GM23338 (cell line): Measurements from ENCODE around the gene TMEM134. TPM values are rescaled to one million over a fixed set of nuclear protein-coding genes. Genes with fewer than 3 reads are reported as not detected.

Experiments
- ATAC-seq: fragments of 200-7000 bp; cut with Tn5 transposase; 3 replicates; pipeline ENCODE4 v1.9.1; 2020
- DNase-seq: peaks from one replicate; pipeline ENCODE4 v3.0.0-alpha.2; 2015; ENCODE audit warnings: low spot score
- H2AFZ ChIP-seq: fragments of 200-600 bp; sonication (generic); 2 replicates; pipeline ENCODE4 v1.8.0; 2016; ENCODE audit warnings: antibody characterized with exemption, mild to moderate bottlenecking, moderate library complexity
- H3F3A ChIP-seq: fragments of 200-600 bp; sonication (generic); replicated peaks from 2 replicates; pipeline ENCODE4 v1.8.0; 2017; ENCODE audit warnings: antibody characterized with exemption, mixed run types, low read depth
- H3K27ac ChIP-seq: fragments of 200-600 bp; sonication (generic); 2 replicates; pipeline ENCODE4 v1.6.1; 2016; ENCODE audit warnings: low read depth
- H3K27me3 ChIP-seq: fragments of 200-600 bp; sonication (generic); 2 replicates; pipeline ENCODE4 v1.8.0; 2016; ENCODE audit warnings: mild to moderate bottlenecking, mixed run types, moderate library complexity; ENCODE audit not compliant: insufficient read depth
- H3K36me3 ChIP-seq: fragments of 200-600 bp; sonication (generic); 2 replicates; pipeline ENCODE4 v1.8.0; 2016; ENCODE audit warnings: mild to moderate bottlenecking; ENCODE audit not compliant: insufficient read depth
- H3K4me1 ChIP-seq: fragments of 200-600 bp; sonication (generic); 2 replicates; pipeline ENCODE4 v1.8.0; 2016; ENCODE audit warnings: mild to moderate bottlenecking, moderate library complexity; ENCODE audit not compliant: insufficient read depth
- H3K4me2 ChIP-seq: fragments of 200-600 bp; sonication (generic); 2 replicates; pipeline ENCODE4 v1.7.1; 2017; ENCODE audit warnings: mixed run types
- H3K4me3 ChIP-seq: fragments of 200-600 bp; sonication (generic); 2 replicates; pipeline ENCODE4 v1.6.1; 2016; ENCODE audit warnings: mixed run types
- H3K79me2 ChIP-seq: fragments of 200-600 bp; sonication (generic); replicated peaks from 2 replicates; pipeline ENCODE4 v1.8.0; 2017; ENCODE audit warnings: mild to moderate bottlenecking; ENCODE audit not compliant: insufficient read depth
- H3K9me2 ChIP-seq: fragments of 200-600 bp; sonication (generic); 2 replicates; pipeline ENCODE4 v1.8.0; 2017; ENCODE audit not compliant: insufficient read depth
- H4K20me1 ChIP-seq: fragments of 200-600 bp; sonication (generic); replicated peaks from 2 replicates; pipeline ENCODE4 v1.8.0; 2017; ENCODE audit warnings: mild to moderate bottlenecking; ENCODE audit not compliant: insufficient read depth
- H3K27ac Mint-ChIP-seq: 2 replicates; pipeline ENCODE4 v1.8.0; 2020; ENCODE audit warnings: inconsistent platforms, mild to moderate bottlenecking, moderate library complexity, mixed read lengths
- H3K27me3 Mint-ChIP-seq: 3 replicates; pipeline ENCODE4 v1.8.0; 2022; ENCODE audit warnings: low read depth, mild to moderate bottlenecking, moderate library complexity, mixed read lengths, inconsistent platforms; ENCODE audit not compliant: insufficient read depth, poor library complexity
- H3K36me3 Mint-ChIP-seq: 3 replicates; pipeline ENCODE4 v1.8.0; 2021; ENCODE audit warnings: low read depth, mild to moderate bottlenecking, inconsistent platforms, moderate library complexity, mixed read lengths
- H3K4me1 Mint-ChIP-seq: 3 replicates; pipeline ENCODE4 v1.8.0; 2020; ENCODE audit warnings: mild to moderate bottlenecking, inconsistent platforms, mixed read lengths
- H3K4me3 Mint-ChIP-seq: 3 replicates; pipeline ENCODE4 v1.8.0; 2021; ENCODE audit warnings: moderate library complexity, mild to moderate bottlenecking, inconsistent platforms, mixed read lengths
- H3K9me3 Mint-ChIP-seq: 3 replicates; pipeline ENCODE4 v1.8.0; 2020; ENCODE audit warnings: moderate library complexity, mild to moderate bottlenecking, inconsistent platforms, mixed read lengths
- CREB1 ChIP-seq: fragments of 250-450 bp; sonication (Bioruptor Pico); IDR thresholded peaks from 2 replicates; pipeline ENCODE4 v1.5.0; 2020; ENCODE audit warnings: low read depth, mild to moderate bottlenecking, moderate library complexity
- CTCF ChIP-seq, 2 experiments: fragments of 200-600 bp in 1 of 2; sonication (generic) in 1 of 2; conservative IDR thresholded peaks; 2 replicates each; pipeline versions ENCODE4 v1.5.1 to v1.6.1; 2016 to 2017; ENCODE audit warnings: antibody characterized with exemption in 2 of 2, low read depth in 2 of 2, mild to moderate bottlenecking in 2 of 2, moderate library complexity in 1 of 2
- ETS1 ChIP-seq: IDR thresholded peaks from 2 replicates; pipeline ENCODE4 v1.6.1; 2016; ENCODE audit warnings: antibody characterized with exemption
- EZH2 ChIP-seq: fragments of 200-600 bp; sonication (generic); IDR thresholded peaks from one replicate; pipeline ENCODE4 v1.8.0; 2017; ENCODE audit warnings: antibody characterized with exemption, mild to moderate bottlenecking, low read depth; ENCODE audit not compliant: unreplicated experiment
- EZH2phosphoT487 ChIP-seq: fragments of 200-600 bp; sonication (generic); IDR thresholded peaks from one replicate; pipeline ENCODE4 v1.8.1; 2018; ENCODE audit warnings: antibody characterized with exemption; ENCODE audit not compliant: unreplicated experiment
- NANOG ChIP-seq: IDR thresholded peaks from 2 replicates; pipeline ENCODE4 v1.6.1; 2016; ENCODE audit warnings: antibody characterized with exemption, borderline replicate concordance
- POLR2AphosphoS5 ChIP-seq: IDR thresholded peaks from 2 replicates; pipeline ENCODE4 v1.6.1; 2016; ENCODE audit warnings: antibody characterized with exemption, low read depth
- STAT1 ChIP-seq: IDR thresholded peaks from one replicate; pipeline ENCODE4 v1.6.1; 2016; ENCODE audit warnings: antibody characterized with exemption; ENCODE audit not compliant: unreplicated experiment
- ZNF114 ChIP-seq: fragments of 250-450 bp; sonication (Bioruptor Pico); IDR thresholded peaks from 2 replicates; pipeline ENCODE4 v1.5.0; 2020; ENCODE audit warnings: mild to moderate bottlenecking, moderate library complexity
- ZNF331 ChIP-seq: fragments of 250-450 bp; sonication (Bioruptor Pico); IDR thresholded peaks from 2 replicates; pipeline ENCODE4 v1.5.0; 2020; ENCODE audit warnings: low read depth, mild to moderate bottlenecking, moderate library complexity
- polyA plus RNA-seq: library from polyadenylated mRNA; unstranded; fragments of >200 nt; fragmentation: Nextera tagmentation; extraction: Ambion mirVana; gene quantifications from 2 replicates; pipeline ENCODE4 v1.2.1, GENCODE V29; 2016
- total RNA-seq: library from RNA; depleted of rRNA; stranded (reverse); fragments of >200 nt; shearing (Covaris generic); gene quantifications from 2 replicates; pipeline ENCODE4 v1.2.3, GENCODE V29; 2014

TMEM134 gene
- total and polyA plus RNA-seq, 2 experiments from 2014 or later = 61.4 to 69.2 TPM

GRCh38 chr11:67492069-67492727, 23.1 kb upstream of the TMEM134 start (continued):
- TF ChIP-seq ETS1 = no peak
- no peak for TF ChIP-seq CTCF (conservative IDR thresholded peaks at IDR 0.05; ENCODE audit: low read depth in 2 of 2)
- TF ChIP-seq NANOG = no peak
- no peak for TF ChIP-seq EZH2

GRCh38 chr11:67491276-67492068, 22.4 kb upstream of the TMEM134 start:
- no peaks in the 10 kb centered on the region for H3K27me3 ChIP-seq
- no peak overlapping the region for H3K4me3 ChIP-seq
- no peaks in the 10 kb centered on the region for H3K4me1 ChIP-seq
- no peaks in the 10 kb centered on the region for H3K79me2 ChIP-seq
- H3K4me1 Mint-ChIP-seq = peaks cover under 1% of the 10 kb centered on the region
- no peaks in the 10 kb centered on the region for H3K9me2 ChIP-seq
- no peak for ATAC-seq
- TF ChIP-seq CREB1 (CRISPR knock-in tag) (no peak), EZH2phosphoT487 (no peak), NANOG (no peak), ZNF331 (CRISPR knock-in tag) (no peak), POLR2AphosphoS5 (no peak), ZNF114 (no peak), CTCF (conservative IDR thresholded peaks at IDR 0.05; ENCODE audit: low read depth in 2 of 2) (no peak), STAT1 (no peak)
- 0 out of 2 replicates have a peak, but pooled peaks cover 3% of the 10 kb centered on the region for H3F3A ChIP-seq
- no peaks in the 10 kb centered on the region for H3K9me3 Mint-ChIP-seq
- no peak overlapping the region for H3K27ac ChIP-seq
- no peak overlapping the region for H3K27ac Mint-ChIP-seq
- H3K36me3 Mint-ChIP-seq = peaks cover 9% of the 10 kb centered on the region; the same call in 1 of the 3 replicates
- H3K36me3 ChIP-seq = no peaks in the 10 kb centered on the region; the same call in 1 of the 2 replicates
- H2AFZ ChIP-seq = no peak overlapping the region
- no peak for DNase-seq
- H3K4me2 ChIP-seq = no peak overlapping the region
- H3K27me3 Mint-ChIP-seq = peaks cover 5% of the 10 kb centered on the region
- H4K20me1 ChIP-seq = no peaks in the 10 kb centered on the region; the same call in 1 of the 2 replicates
- H3K4me3 Mint-ChIP-seq = no peak overlapping the region
